ENCODE data around the gene MTMR12.

Gene MTMR12

DNA sequence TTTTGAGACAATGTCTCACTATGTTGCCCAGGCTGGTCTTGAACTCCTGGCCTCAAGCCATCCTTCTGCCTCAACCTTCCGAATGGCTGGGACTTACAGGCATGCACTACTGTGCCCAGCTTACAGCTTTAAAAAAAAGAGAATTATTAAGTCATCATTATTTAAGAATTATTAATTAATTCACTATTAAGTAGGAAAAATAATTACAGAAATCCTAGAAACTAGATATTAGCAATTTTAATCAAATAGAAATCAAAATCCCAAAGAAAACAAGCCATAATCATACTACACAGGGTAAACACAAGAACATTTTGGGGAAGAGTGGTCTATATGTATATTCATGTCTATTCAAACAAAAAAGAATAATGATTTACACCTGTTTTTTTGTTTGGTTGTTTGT is 19.6 kb upstream of the MTMR12 start:
- H3K9me3 ChIP-seq (ENCODE audit: insufficient read depth, low read length): 0 out of 2 replicates have a peak, but pooled peaks cover 6% of the 10 kb centered on the region
- no peaks in the 10 kb centered on the region for H3K36me3 ChIP-seq (ENCODE audit: insufficient read depth, insufficient read length, low read length)
- no peak overlapping the region for H3K9ac ChIP-seq (ENCODE audit: insufficient read length, low read depth)
- TF ChIP-seq SUZ12 (IDR thresholded peaks at IDR 0.05; ENCODE audit: extremely low read depth, insufficient read depth, insufficient read length): no peak
- no peak for TF ChIP-seq ZNF274 (IDR thresholded peaks at IDR 0.05; ENCODE audit: low read depth, low read length)
- TF ChIP-seq YY1 (IDR thresholded peaks at IDR 0.05; ENCODE audit: insufficient read depth, insufficient read length): no peak
- DNase-seq (ENCODE audit: low read depth, low spot score): no peak
- no peaks in the 10 kb centered on the region for H3K27me3 ChIP-seq (ENCODE audit: insufficient read depth, insufficient read length)
- no peaks in the 10 kb centered on the region for H3K4me1 ChIP-seq (ENCODE audit: insufficient read depth, insufficient read length)
- no peak overlapping the region for H3K4me3 ChIP-seq (ENCODE audit: insufficient read length, low read depth)

DNA sequence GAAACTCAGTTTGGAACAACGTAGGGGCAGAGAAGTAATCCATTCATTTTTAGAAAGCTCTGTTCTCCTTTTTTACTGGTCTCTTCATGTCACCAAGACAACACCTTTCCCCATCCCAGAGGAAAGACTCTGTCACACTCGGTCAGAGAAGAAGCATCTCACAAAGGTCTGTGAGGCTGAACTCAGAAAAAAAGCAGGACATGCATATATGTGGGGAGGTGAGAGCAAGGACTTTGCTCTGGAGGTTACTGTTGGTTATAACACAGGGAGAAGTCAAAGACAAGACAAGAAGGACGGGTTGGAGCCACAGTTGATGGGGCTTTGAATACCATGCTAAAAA is 19.2 kb upstream of the MTMR12 start:
- no peak overlapping the region for H3K9ac ChIP-seq (ENCODE audit: insufficient read length, low read depth)
- H3K36me3 ChIP-seq (ENCODE audit: insufficient read depth, insufficient read length, low read length): no peaks in the 10 kb centered on the region
- H3K27me3 ChIP-seq (ENCODE audit: insufficient read depth, insufficient read length): no peaks in the 10 kb centered on the region
- no peak overlapping the region for H3K4me3 ChIP-seq (ENCODE audit: insufficient read length, low read depth)
- DNase-seq (ENCODE audit: low read depth, low spot score): no peak
- 0 out of 2 replicates have a peak, but pooled peaks cover 2% of the 10 kb centered on the region for H3K9me3 ChIP-seq (ENCODE audit: insufficient read depth, low read length)
- TF ChIP-seq YY1 (IDR thresholded peaks at IDR 0.05; ENCODE audit: insufficient read depth, insufficient read length) (no peak), SUZ12 (IDR thresholded peaks at IDR 0.05; ENCODE audit: extremely low read depth, insufficient read depth, insufficient read length) (no peak), ZNF274 (IDR thresholded peaks at IDR 0.05; ENCODE audit: low read depth, low read length) (no peak)
- no peaks in the 10 kb centered on the region for H3K4me1 ChIP-seq (ENCODE audit: insufficient read depth, insufficient read length)

GRCh38 chr5:32331217-32331934 is 18.6 kb upstream of the MTMR12 start:
- Histone ChIP-seq H3K4me1 (ENCODE audit: insufficient read depth, insufficient read length) (no peaks in the 10 kb centered on the region), H3K9ac (ENCODE audit: insufficient read length, low read depth) (no peak overlapping the region), H3K9me3 (ENCODE audit: insufficient read depth, low read length) (no peaks in the 10 kb centered on the region), H3K27me3 (ENCODE audit: insufficient read depth, insufficient read length) (no peaks in the 10 kb centered on the region), H3K4me3 (ENCODE audit: insufficient read length, low read depth) (no peak overlapping the region), H3K36me3 (ENCODE audit: insufficient read depth, insufficient read length, low read length) (no peaks in the 10 kb centered on the region)
- DNase-seq (ENCODE audit: low read depth, low spot score): no peak
- no peak for TF ChIP-seq YY1 (IDR thresholded peaks at IDR 0.05; ENCODE audit: insufficient read depth, insufficient read length)
- TF ChIP-seq ZNF274 (IDR thresholded peaks at IDR 0.05; ENCODE audit: low read depth, low read length): no peak
- TF ChIP-seq SUZ12 (IDR thresholded peaks at IDR 0.05; ENCODE audit: extremely low read depth, insufficient read depth, insufficient read length): no peak

DNA sequence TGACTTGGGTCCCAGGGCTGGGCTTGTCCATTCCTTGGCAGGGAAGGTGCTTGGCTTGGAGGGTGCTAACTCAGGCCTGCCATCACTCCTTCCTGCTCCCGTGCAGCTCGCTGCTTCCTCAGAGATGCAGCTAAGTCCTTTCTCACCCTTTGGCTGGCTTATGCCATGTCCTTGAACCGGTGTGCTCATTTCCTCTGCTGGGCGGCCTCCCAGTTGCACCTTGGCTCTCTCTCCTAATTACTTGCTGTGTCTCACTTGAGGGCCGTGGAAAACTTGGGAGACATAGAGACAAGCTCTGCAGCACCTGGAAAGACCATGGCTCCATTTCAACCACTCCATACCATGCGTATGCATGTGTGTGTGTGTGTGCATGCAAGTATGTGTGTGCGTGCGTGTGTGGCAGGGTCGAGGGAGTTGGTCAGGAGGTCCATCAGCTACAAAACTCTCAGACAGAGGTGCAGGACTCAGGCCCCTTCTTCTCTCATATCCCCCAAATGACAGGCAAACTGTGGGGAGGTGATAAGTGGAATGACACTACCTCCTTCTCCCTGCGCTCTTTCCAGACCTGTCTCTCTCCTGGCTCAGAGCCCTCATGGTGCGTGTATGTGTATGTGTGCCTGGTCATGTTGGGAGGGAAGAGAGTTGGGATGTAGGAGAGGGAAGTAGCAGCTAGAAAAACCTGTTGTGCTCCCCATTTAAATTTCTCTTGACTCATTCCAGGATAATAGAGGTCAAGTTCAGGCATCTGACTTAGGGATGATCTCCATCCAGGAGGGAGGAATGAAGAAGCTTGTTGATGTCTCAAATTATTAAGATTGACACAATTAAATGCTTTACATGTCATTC is 17.6 kb upstream of the MTMR12 start:
- no peaks in the 10 kb centered on the region for H3K9me3 ChIP-seq (ENCODE audit: insufficient read depth, low read length)
- no peak for DNase-seq (ENCODE audit: low read depth, low spot score)
- no peak overlapping the region for H3K9ac ChIP-seq (ENCODE audit: insufficient read length, low read depth)
- no peaks in the 10 kb centered on the region for H3K27me3 ChIP-seq (ENCODE audit: insufficient read depth, insufficient read length)
- H3K4me1 ChIP-seq (ENCODE audit: insufficient read depth, insufficient read length): no peaks in the 10 kb centered on the region
- H3K4me3 ChIP-seq (ENCODE audit: insufficient read length, low read depth): no peak overlapping the region
- TF ChIP-seq SUZ12 (IDR thresholded peaks at IDR 0.05; ENCODE audit: extremely low read depth, insufficient read depth, insufficient read length): no peak
- no peak for TF ChIP-seq YY1 (IDR thresholded peaks at IDR 0.05; ENCODE audit: insufficient read depth, insufficient read length)
- no peak for TF ChIP-seq ZNF274 (IDR thresholded peaks at IDR 0.05; ENCODE audit: low read depth, low read length)
- no peaks in the 10 kb centered on the region for H3K36me3 ChIP-seq (ENCODE audit: insufficient read depth, insufficient read length, low read length)

- Histone ChIP-seq H3K9me3 (ENCODE audit: insufficient read depth, low read length) (no peaks in the 10 kb centered on the region), H3K4me3 (ENCODE audit: insufficient read length, low read depth) (no peak overlapping the region), H3K4me1 (ENCODE audit: insufficient read depth, insufficient read length) (no peaks in the 10 kb centered on the region), H3K9ac (ENCODE audit: insufficient read length, low read depth) (no peak overlapping the region), H3K36me3 (ENCODE audit: insufficient read depth, insufficient read length, low read length) (no peaks in the 10 kb centered on the region), H3K27me3 (ENCODE audit: insufficient read depth, insufficient read length) (no peaks in the 10 kb centered on the region)
- TF ChIP-seq YY1 (IDR thresholded peaks at IDR 0.05; ENCODE audit: insufficient read depth, insufficient read length) (no peak), ZNF274 (IDR thresholded peaks at IDR 0.05; ENCODE audit: low read depth, low read length) (no peak), SUZ12 (IDR thresholded peaks at IDR 0.05; ENCODE audit: extremely low read depth, insufficient read depth, insufficient read length) (no peak)
- no peak for DNase-seq (ENCODE audit: low read depth, low spot score)
Observed at GRCh38 chr5:32329395-32329834, 16.7 kb upstream of the MTMR12 start.

DNA sequence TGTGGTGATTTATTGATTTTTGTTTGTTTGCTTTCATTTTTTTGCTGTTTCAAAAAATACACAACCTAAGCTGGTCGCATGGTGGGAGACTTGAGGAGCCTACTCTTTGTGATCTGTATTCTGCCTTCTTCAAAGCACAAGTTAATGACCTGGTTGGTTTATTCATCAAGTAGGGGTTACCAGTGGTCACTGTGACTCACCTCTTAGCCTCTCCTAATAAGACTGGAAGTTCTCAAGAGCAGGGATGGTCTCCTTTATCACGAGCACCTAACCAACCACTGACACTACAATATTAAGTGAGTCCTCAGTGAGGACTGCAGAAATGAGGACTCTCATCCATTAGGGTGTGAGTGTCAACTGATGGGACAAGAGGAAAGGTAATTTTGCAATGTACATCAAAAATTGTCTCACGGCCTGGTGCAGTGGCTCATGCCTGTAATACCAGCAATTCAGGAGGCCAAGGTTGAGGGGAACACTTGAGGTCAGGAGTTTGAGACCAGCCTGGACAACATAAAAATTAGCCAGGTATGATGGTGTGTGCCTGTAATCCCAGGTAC is 13.6 kb upstream of the MTMR12 start:
- Histone ChIP-seq H3K4me1 (ENCODE audit: insufficient read depth, insufficient read length) (no peaks in the 10 kb centered on the region), H3K4me3 (ENCODE audit: insufficient read length, low read depth) (no peak overlapping the region), H3K27me3 (ENCODE audit: insufficient read depth, insufficient read length) (no peaks in the 10 kb centered on the region), H3K9me3 (ENCODE audit: insufficient read depth, low read length) (peaks cover 3% of the 10 kb centered on the region; the same call in 1 of the 2 replicates), H3K36me3 (ENCODE audit: insufficient read depth, insufficient read length, low read length) (no peaks in the 10 kb centered on the region), H3K9ac (ENCODE audit: insufficient read length, low read depth) (no peak overlapping the region)
- DNase-seq (ENCODE audit: low read depth, low spot score): no peak
- TF ChIP-seq YY1 (IDR thresholded peaks at IDR 0.05; ENCODE audit: insufficient read depth, insufficient read length) (no peak), ZNF274 (IDR thresholded peaks at IDR 0.05; ENCODE audit: low read depth, low read length) (no peak), SUZ12 (IDR thresholded peaks at IDR 0.05; ENCODE audit: extremely low read depth, insufficient read depth, insufficient read length) (no peak)

DNA sequence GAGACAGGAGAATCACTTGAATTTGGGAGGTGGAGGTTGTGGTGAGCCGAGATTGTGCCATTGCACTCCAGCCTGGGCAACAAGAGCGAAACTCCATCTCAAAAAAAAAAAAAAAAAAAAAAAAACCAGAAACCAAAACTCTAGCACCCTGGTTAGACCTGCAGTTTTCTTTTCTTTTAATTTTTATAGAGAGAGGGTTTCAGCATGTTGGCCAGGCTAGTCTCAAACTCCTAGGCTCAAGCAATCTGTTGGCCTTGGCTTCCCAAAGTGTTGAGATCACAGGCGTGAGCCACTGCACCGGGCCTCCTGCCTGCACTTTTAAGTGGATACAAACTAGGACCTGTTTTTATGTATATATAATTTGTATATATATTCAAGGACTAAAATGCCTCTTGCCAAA is 12.9 kb upstream of the MTMR12 start:
- Histone ChIP-seq H3K36me3 (ENCODE audit: insufficient read depth, insufficient read length, low read length) (no peaks in the 10 kb centered on the region), H3K4me1 (ENCODE audit: insufficient read depth, insufficient read length) (no peaks in the 10 kb centered on the region), H3K9me3 (ENCODE audit: insufficient read depth, low read length) (peaks cover 3% of the 10 kb centered on the region; the same call in 1 of the 2 replicates), H3K27me3 (ENCODE audit: insufficient read depth, insufficient read length) (no peaks in the 10 kb centered on the region), H3K9ac (ENCODE audit: insufficient read length, low read depth) (no peak overlapping the region), H3K4me3 (ENCODE audit: insufficient read length, low read depth) (no peak overlapping the region)
- TF ChIP-seq ZNF274 (IDR thresholded peaks at IDR 0.05; ENCODE audit: low read depth, low read length): no peak
- no peak for TF ChIP-seq YY1 (IDR thresholded peaks at IDR 0.05; ENCODE audit: insufficient read depth, insufficient read length)
- no peak for TF ChIP-seq SUZ12 (IDR thresholded peaks at IDR 0.05; ENCODE audit: extremely low read depth, insufficient read depth, insufficient read length)
- DNase-seq (ENCODE audit: low read depth, low spot score): no peak
